Cardiac septum (tissue), 1 donor: ENCODE results near the gene CDH20. TPM values are rescaled to one million over a fixed set of nuclear protein-coding genes. Genes with fewer than 3 reads are reported as not detected.
"Not testable (repeated sequence)": the region's sequence is repeated elsewhere in the genome, so short reads cannot be mapped to it uniquely, and the experiment has no call there.

Source experiments
- DNase-seq: peaks from one replicate; pipeline ENCODE4 v3.0.0-alpha.2; 2020; ENCODE audit warnings: low spot score
- intact Hi-C: fragments of 100-400 bp; cut with DNase I; formaldehyde crosslinking; loops from one replicate; pipeline ENCODE4 v1.14.0; 2022
- total RNA-seq: library from RNA; stranded (reverse); fragmentation: NEBNext Ultra II Directional; extraction: Animal tissue kit (Norgen Biotek cat#: 25700); gene quantifications from one replicate; pipeline ENCODE4 v1.2.1, GENCODE V29; 2021
- donor health status: DM: no; HTN: no; CAD: no.

Gene CDH20
- total RNA-seq, 1 donor from 2014 or later, result 0.08 TPM

DNA sequence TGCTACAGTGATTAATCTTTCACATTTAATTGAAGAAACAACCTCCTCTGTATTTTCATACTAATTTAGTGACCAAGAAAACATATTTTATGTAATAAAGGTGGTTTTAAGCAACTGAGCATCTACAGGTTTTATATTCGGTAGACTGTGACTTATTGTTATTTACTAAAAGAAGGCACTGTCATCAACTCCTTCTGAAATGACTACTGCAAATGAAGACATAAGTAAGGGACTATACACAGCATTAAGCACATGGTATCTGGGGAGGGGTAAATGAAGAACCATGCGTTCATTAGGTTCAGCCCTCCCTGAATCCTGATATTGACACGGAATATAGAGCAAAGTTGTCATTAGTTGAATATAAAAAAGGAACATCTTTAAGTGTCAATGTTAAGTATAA, 4.3 kb downstream of the CDH20 start:
- DNase-seq, result no peak
- intact Hi-C loops, result no loop called here

DNA sequence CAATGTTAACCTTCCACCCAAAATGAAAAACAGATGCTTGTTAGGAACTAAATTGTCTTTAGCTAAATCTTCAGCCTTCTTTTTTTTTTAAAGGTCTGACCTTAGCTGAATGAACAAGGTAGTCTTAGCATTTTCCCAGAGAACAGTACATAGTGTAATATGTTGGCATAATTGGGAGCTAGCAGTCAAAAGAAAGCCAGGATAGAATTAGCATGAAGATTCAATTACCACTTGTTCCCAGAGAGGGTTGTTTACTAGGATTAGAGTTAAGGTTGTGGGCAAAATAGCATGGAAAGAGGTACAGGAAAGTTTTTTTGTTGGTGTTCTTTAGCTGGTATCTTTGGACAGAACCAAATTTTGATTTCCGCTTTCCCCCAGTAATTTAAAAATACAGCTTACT, 6.9 kb downstream of the CDH20 start:
- no peak for DNase-seq
- intact Hi-C loops, result no loop called here

DNA sequence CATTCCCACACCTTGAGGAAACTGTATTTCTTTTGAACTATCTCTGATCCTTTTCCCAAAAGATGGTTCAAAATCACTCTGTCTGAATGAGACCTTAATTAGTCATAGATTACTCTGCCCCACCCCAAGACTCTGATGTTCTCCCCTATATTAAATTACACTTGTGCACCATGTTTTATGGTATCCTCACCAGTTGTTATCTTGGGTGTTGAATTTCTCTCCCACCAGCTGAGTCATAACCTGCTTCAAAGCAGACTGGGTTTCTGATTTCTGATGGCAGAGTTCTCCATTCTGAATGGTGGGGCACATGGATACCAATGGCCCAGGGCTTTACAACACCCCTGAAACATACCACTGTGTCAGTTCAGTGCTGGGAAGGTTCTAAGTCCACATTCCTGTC, 15.0 kb downstream of the CDH20 start:
- intact Hi-C loops, result no loop called here

DNA sequence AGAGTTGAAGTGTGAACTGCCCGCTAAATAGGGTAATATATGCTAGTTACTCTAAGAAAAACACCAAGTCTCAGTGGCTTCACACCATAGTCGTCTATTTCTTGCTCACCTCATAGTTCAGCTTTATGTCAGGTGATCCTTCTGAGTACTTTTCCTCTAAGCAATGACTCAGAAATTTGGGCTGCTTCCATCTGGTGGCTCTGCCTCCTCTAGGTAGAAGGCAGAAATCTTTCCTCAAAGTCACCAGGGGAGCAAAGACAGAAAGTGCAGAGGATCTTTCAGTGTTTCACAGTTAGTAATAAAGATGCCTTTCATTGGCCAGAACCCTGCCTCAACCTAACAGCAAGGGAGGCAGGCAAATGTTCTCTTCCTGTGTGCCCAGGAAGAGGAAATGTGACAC, 17.3 kb downstream of the CDH20 start:
- intact Hi-C loops, result no loop called here
- no peak for DNase-seq

More for the DNA sequence above, 15.0 kb downstream of the CDH20 start:
- no peak for DNase-seq

DNA sequence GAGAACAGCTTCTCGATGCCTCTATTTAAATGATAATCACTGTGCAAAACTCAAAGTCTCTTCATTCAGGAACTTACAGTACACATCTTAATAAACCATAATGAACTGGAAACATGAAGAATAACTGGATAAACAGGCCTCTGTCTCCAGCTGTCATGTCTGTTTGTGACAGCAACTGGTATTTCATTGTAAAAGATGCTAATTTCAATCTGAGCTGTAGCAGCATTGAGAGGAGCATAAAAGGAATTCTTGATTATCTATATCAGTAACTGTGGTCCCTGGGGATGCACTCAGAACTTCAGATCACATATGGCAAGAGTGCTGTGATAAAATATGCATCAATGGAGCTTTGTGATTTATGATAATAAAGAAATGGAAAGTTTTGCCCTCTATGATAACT, 18.8 kb downstream of the CDH20 start:
- intact Hi-C loops, result no loop called here
- DNase-seq, result no peak

DNA sequence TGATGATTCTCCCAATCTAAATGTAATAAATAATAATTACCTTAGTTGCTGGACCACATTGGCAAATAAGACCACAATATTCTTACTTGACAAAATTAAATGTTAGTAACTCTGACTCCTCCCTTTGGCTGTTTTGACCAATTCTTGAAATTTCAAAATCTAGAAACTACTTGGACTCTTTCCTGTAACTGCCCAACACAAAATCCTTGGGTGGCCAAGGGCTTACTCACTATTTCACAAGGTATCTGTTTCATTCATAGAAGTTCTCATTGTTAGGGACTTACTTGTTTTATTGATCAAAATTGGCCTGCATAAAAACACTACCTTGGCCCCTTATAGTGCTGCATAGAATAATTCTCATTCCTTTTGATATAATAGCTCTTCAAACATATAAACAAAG, 19.4 kb downstream of the CDH20 start:
- DNase-seq, result no peak
- intact Hi-C loops, result no loop called here

DNA sequence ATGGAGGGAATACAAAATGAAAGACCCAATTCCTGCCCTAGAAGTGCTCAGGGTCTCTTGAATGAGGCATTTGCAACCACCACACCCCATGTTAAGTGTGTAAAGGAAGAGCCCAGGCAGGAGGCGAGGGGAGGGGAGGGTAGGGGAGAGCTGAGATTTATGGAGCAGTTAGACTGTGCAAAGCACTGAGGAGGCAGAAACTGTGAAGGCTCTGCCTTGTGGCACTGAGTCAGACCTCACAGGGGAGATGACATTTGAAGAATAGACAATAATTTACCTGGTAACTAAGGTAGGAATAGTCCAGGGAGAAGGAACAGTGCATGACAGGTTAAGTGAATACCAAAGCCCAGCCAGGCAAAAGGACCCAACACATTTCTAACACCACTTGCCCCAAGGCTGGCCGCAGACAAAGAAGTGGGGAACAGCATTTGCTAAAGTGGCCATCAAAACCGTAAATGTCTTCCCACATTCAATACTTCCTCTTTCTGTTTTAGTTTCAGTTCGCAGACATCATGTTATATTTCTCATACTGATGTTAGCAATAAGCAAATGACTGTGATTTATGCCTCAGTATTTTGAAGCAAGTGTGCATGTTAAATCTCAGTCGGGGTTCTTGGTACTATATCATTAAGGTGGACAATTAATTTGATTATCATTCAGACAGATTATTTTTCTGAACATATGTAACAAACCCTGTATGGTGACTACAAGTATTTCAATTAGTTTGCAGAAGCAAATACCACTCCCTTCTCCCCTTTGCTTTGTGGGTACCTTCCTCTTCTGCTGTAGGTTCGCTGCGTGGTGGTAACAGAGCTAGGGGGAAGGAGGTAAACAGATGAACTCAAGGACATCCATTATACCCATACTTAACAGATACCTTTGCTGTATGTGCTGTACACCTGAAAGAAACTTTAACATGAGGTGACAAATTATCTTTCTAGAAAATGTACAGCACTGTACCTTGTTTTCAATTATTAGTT, 27.5 kb downstream of the CDH20 start:
- DNase-seq, result no peak
- intact Hi-C loops, result no loop called here

DNA sequence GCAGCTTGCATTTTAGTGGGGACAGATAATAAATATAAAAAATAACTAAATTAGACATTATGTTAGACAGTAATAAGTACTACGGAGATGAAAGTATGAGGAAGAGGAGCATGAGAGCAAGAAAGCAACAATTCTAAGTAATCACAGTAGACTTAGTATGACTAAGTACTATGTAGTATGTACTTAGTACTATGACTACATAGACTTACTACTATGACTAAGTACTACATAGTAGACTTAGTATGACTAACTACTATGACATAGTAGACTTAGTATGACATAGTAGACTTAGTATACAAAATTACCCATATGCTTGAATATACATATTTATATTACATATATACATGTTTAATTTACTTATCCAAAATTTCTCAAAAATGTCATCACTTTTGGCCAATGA, 29.3 kb downstream of the CDH20 start:
- no peak for DNase-seq
- intact Hi-C loops, result no loop called here

DNA sequence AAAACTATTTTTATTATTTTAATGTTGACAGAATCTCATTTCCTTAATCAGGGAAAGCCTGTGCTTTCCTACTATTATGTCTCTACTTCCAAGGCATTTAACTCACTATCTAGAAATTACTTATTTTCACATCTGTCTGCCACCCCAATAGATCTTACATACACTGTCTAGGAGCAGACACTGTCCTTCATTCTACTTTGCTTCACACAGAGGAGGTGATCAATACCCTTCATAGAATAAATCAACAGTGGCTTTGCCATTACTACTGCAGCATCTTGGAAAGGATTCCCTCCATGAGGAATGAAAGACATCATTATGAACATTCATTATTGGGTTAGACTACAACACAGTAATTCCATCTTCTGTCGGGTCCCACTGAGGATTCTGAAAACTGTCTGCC, 31.7 kb downstream of the CDH20 start:
- intact Hi-C loops, result no loop called here
- no peak for DNase-seq

DNA sequence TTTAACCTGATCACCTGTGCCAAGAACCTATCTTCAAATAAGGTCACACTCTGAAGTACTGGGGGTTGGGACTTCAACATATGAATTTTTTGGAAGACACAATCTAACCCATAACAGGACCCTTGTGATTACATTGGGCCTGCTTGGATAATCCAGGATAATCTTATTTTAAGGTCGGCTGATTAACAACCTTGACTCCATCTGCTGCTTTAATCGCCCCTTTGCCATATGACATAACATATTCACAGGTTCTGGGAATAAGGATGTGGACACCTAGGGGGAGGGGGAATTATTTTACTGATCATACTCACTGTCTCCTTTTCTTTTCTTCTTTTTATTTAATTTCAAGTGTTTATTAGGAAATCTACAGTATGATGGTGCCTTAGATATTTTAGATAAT, 34.8 kb downstream of the CDH20 start:
- intact Hi-C loops, result no loop called here

DNA sequence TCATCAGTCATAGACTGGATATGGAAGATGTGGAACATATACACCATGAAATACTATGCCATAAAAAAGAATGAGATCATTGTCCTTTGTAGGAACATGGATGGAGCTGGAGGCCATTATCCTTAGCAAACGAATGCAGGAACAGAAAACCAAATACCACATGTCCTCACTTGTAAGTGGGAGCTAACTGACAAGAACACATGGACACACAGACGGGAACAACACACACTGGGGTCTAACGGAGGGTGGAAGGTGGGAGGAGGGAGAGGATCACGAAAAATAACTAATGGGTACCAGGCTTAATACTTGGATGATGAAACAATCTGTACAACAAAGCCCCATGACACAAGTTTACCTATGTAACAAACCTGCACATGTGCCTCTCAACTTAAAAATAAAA, 36.4 kb downstream of the CDH20 start:
- intact Hi-C loops, DNase-seq: not testable (repeated sequence)

More for the DNA sequence above, 34.8 kb downstream of the CDH20 start:
- no peak for DNase-seq

DNA sequence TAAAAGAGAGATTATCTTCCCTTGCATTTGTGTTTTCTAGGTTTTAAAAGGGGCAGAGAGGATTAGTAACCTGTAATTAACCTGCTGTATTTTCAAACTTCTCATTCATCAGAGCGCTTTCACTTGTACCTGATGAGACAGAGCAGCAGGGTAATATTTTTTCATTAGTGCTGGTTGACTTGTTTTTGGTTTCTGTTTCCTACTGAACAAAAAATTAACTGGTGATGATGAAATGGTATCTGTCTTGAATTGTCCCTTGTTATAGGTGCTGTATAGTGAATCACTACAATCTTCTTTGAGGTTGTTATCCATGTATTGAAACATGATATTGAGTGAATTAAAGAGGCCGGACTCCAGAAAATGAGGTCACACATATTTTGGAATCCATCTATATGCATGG, 37.9 kb downstream of the CDH20 start:
- intact Hi-C loops, result no loop called here

DNA sequence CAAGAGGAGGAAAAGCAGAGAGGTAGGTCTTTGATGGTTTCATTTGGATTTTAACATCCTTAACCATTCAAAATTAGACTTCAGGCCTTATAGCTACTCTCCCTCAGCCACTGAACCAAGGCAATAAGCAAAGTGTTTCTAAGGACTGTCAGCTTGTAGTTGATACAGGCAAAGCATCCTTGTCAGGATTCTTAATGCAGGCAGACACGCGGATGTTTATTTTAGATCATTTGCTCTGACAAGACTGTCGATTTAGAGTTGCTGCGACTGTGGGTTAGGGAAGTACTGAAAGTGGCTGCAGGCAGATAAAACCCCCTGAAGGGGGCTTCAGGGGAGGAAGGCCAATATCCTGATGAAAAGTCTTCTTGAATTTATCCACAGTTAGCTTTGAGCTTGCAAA, 46.6 kb downstream of the CDH20 start:
- DNase-seq, result no peak
- intact Hi-C loops, result no loop called here

More for the DNA sequence above, 37.9 kb downstream of the CDH20 start:
- no peak for DNase-seq

DNA sequence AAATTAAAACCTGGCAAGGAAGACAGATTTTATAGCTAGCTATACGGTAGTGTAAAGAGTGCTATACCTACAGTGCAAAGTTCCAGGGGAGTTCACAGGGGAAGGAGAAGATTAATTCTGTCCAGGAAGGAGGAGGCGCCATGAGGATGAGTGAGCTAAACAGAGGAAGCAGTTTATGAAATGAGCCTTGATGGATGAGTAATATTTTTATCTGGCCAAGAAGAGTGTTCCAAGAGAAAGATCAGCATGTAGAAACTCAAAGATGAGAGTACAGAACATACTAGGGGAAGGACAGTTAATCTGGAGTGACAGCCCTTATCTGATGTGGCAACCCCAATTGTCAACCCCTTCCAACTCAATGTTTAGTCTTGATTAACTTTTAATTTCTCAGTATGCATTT, 54.8 kb downstream of the CDH20 start:
- no peak for DNase-seq
- intact Hi-C loops, result no loop called here

DNA sequence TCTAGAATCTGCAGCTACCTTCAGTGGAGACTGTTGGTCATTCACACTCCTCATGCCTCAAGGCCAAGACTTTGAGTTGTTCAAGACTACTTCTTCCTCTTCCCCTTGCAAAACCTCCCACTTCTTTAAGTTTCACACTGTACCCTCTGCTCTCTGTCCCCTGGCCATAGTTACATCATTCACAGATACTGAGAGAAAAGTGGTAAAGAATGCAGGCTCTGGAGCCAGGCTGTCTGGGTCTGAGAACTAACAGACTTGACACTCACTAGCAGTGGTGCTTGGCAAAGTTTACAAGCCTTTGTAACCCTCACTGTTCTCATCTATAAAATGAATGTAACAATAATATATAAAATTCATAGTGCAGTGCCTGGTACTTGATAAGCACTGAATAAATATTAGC, 61.8 kb downstream of the CDH20 start:
- no peak for DNase-seq
- intact Hi-C loops, result no loop called here

DNA sequence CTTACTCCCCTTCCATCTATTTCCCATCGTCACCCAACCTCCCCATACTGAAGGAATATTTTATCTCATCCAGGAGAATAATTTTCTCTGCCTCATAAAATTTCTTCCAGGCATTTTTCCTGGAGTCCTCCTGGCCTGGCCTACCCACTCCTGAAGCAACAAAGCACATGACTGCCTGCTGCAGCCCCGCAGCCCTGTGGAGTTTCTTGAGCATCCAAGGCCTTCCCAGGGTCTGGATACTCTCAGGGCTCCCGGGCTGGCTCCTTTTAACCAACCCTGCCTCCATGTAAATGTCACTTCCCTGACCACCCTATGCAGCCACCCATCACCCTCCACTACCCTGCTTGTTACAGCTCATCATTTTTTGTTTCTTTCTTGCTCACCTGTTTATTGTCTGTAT, 64.0 kb downstream of the CDH20 start:
- intact Hi-C loops, result no loop called here

DNA sequence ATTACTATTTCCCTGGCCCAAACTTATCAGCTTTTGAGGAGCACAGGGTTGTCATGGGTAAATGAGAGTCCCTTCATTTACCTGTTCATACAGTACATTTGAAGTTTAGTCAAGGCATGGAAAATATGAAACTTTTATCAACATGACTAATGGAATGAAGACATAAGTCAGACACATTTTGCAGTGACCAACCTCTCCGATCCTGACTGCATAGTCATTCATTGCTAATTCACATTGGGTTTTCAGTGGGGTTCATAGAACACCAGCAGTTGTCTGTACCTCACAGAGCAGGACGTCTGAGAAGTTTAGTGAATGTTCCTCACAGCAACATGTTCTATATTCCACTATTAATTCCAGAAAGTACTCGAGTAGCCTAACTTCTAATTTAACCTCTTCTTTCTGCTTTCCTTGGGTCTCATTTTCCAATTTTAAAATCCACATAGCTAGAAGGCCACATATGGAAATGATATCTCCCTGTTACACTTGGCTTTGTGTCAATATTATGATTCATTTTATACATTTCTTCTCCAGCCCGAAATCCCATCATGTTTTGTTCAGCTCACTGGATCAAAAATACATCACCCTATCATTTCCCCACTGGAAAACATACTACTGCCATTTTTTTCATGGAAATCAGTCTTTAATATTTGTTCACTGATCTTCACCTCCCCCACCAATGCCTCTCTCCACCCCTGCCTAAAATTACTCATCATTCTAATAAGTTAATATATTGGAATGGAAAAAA, 65.9 kb downstream of the CDH20 start:
- intact Hi-C loops, result no loop called here

More for the DNA sequence above, 64.0 kb downstream of the CDH20 start:
- DNase-seq, result no peak

DNA sequence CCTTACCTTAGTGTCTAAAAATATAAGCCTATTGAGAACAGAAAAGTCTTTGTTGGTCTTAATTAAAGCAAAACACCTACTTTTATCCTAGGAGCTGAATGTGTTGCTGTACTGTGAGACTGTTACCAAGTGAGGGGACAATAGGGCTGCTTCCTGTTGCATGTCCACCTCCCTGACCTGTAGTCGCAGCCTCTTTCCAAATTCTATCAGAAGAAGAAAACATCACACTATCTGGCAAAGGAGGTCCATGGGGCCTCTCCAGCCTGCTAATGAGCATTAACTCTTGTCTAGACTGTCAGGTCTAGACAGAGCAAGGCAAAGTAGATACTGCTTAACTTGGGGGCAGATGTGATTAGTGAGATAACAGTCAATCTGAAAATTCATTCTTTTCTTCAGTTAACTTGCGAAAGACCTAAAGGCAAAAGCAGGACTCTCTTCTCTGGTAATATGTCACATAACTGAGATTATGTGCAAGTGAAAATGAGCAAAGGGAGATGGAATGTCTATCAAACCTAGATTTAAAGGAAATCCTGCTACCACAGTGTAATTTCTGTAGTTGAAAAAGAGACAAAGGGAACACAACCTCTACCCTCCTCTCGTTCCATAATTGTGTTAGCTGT, 66.9 kb downstream of the CDH20 start:
- intact Hi-C loops, result no loop called here

More for the DNA sequence above, 65.9 kb downstream of the CDH20 start:
- no peak for DNase-seq

DNA sequence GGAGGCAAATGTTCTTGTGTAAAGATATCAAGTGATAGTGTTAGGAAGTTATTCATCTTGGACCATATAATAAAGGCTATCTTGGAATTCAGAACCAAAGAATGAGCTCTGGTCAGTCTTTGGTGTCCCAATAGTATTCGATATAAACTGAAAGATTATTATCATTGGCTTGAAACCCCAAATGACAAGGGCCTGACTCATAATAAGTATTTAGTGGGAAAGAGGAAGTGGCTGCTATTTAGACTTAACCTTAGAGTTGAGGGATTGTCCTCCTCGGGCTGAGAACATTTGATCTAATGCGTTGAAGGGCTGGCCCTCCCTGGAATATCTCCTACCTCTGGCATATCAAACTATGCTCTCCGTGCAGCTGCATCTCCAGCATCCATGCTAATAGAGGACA, 67.5 kb downstream of the CDH20 start:
- intact Hi-C loops, result no loop called here
- DNase-seq, result no peak

More for the DNA sequence above, 66.9 kb downstream of the CDH20 start:
- DNase-seq, result no peak

DNA sequence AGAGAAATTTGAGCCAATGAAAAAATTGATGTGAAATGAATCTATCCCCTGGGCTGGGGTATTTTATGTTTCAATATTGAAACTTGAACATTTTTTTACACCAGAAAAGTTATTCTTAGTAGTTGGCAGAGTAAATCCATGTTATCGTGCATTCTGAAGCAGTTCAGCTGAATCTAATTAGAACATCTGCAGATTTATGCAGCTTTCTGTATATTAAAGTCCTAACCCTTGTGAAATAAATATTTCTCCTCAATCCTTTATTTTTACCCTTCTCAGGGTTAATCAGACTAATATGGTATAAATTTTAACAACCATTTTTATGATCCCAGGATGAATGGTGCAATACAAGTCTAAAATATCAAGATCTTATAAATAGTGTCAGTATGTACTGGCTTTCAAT, 69.5 kb downstream of the CDH20 start:
- DNase-seq, result no peak
- intact Hi-C loops, result no loop called here
